ENCODE measurements around the gene TAF11L2.
"Not testable (repeated sequence)": the region's sequence is repeated elsewhere in the genome, so short reads cannot be mapped to it uniquely, and the experiment has no call there.

- not testable (repeated sequence) for TF ChIP-seq CTCF (conservative IDR thresholded peaks at IDR 0.05); ZFX (IDR thresholded peaks at IDR 0.05)
Measured at GRCh38 chr5:17517526-17517925, 19.5 kb downstream of the TAF11L2 start.

All from C4-2B (cell line).